Hepatocyte (in vitro differentiated cells): ENCODE data around the gene ARAF. TPM values are rescaled to one million over a fixed set of nuclear protein-coding genes. Genes with fewer than 3 reads are reported as not detected.
A peak's percentile ranks its signal among the peaks of the same experiment; 100 is the strongest.

Experiments used
- DNase-seq: peaks from one replicate; pipeline ENCODE4 v3.0.0-alpha.2; 2016; ENCODE audit warnings: low spot score
- H2AFZ ChIP-seq: fragments of 200-600 bp; sonication (generic); 2 replicates; pipeline ENCODE4 v1.6.0; 2016; ENCODE audit warnings: antibody characterized with exemption, mild to moderate bottlenecking
- H3K27ac ChIP-seq: fragments of 200-600 bp; sonication (generic); 2 replicates; pipeline ENCODE4 v1.5.1; 2016; ENCODE audit warnings: mild to moderate bottlenecking
- H3K27me3 ChIP-seq: fragments of 200-600 bp; sonication (generic); 2 replicates; pipeline ENCODE4 v1.6.1; 2016
- H3K36me3 ChIP-seq: fragments of 200-600 bp; sonication (generic); replicated peaks from 2 replicates; pipeline ENCODE4 v1.5.1; 2016; ENCODE audit warnings: low read depth; ENCODE audit not compliant: insufficient read depth
- H3K4me1 ChIP-seq: fragments of 200-600 bp; sonication (generic); 2 replicates; pipeline ENCODE4 v1.5.1; 2016; ENCODE audit warnings: mild to moderate bottlenecking, moderate library complexity; ENCODE audit not compliant: insufficient read depth
- H3K4me2 ChIP-seq: fragments of 200-600 bp; sonication (generic); 2 replicates; pipeline ENCODE4 v1.6.0; 2016
- H3K4me3 ChIP-seq: fragments of 200-600 bp; sonication (generic); 2 replicates; pipeline ENCODE4 v1.5.1; 2016; ENCODE audit warnings: mild to moderate bottlenecking
- H3K79me2 ChIP-seq: fragments of 200-600 bp; sonication (generic); 2 replicates; pipeline ENCODE4 v1.6.0; 2017; ENCODE audit warnings: mild to moderate bottlenecking
- H3K9me2 ChIP-seq: fragments of 200-600 bp; sonication (generic); replicated peaks from 2 replicates; pipeline ENCODE4 v1.6.0; 2017; ENCODE audit warnings: mild to moderate bottlenecking; ENCODE audit not compliant: insufficient read depth
- H3K9me3 ChIP-seq: fragments of 200-600 bp; sonication (generic); 2 replicates; pipeline ENCODE4 v1.5.1; 2016; ENCODE audit warnings: low read depth, mild to moderate bottlenecking
- H4K20me1 ChIP-seq: fragments of 200-600 bp; sonication (generic); 2 replicates; pipeline ENCODE4 v1.6.0; 2016; ENCODE audit warnings: mild to moderate bottlenecking; ENCODE audit not compliant: insufficient read depth, poor library complexity, severe bottlenecking
- EZH2 ChIP-seq: fragments of 200-600 bp; sonication (generic); IDR thresholded peaks from 2 replicates; pipeline ENCODE4 v1.6.1; 2016; ENCODE audit warnings: antibody characterized with exemption, mild to moderate bottlenecking, borderline replicate concordance
- EZH2phosphoT487 ChIP-seq: fragments of 200-600 bp; sonication (generic); IDR thresholded peaks from one replicate; pipeline ENCODE4 v1.6.1; 2018; ENCODE audit warnings: antibody characterized with exemption, mild to moderate bottlenecking, low read depth, moderate library complexity; ENCODE audit not compliant: unreplicated experiment, severe bottlenecking
- WGBS: methylation state at CpG from one replicate; pipeline ENCODE4 v1.1.6; 2016; ENCODE audit warnings: low lambda C conversion rate; ENCODE audit errors: missing lambda C conversion rate; 5-methylcytosine and 5-hydroxymethylcytosine counted together
- polyA plus RNA-seq: library from polyadenylated mRNA; unstranded; fragments of >200 nt; fragmentation: Nextera tagmentation; extraction: Ambion mirVana; gene quantifications from 2 replicates; pipeline ENCODE4 v1.2.1, GENCODE V29; 2016
- total RNA-seq: library from RNA; depleted of rRNA; stranded (reverse); fragments of >200 nt; gene quantifications from 2 replicates; pipeline ENCODE4 v1.2.3, GENCODE V29; 2014
- TF ChIP-seq, protein P1 (sequence below): fragments of 200-600 bp; sonication (generic); IDR thresholded peaks from 2 replicates; pipeline ENCODE4 v1.5.1; 2016; ENCODE audit warnings: antibody characterized with exemption, mild to moderate bottlenecking; ENCODE audit not compliant: poor library complexity

ARAF gene
- total and polyA plus RNA-seq, 2 experiments from 2014 or later: 29.8 to 89.6 TPM

DNA sequence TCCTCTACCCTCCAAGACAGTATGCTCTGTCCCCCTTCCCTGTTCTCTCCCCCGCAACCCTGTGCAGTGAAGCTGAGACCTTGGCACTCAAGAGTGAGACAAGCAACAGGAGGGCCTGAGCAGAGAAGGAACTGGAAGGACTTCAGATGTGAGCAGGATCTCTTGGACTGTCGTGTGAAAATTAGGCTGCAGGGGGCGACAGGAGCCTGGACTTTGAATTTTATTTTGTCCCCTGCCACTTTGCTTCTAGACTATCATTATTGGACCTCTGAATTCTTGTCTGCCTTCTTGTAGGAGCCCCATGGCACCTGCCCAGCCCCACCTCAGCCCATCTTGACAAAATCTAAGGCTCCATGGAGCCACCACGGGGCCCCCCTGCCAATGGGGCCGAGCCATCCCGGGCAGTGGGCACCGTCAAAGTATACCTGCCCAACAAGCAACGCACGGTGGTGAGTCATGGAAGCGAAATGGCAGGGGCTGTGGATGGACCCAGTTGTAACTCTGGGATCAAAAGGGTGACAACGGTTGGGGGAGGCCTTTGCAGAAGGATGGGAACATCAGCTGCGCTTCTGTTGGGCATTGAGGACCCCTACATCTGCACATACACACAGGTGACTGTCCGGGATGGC lies 1.7 kb downstream of the ARAF start:
- Histone ChIP-seq H3K4me2 (peak overlapping the region; percentile 77), H3K27me3 (no peaks in the 10 kb centered on the region), H3K27ac (no peak overlapping the region), H3K4me3 (no peak overlapping the region), H3K9me3 (no peaks in the 10 kb centered on the region), H2AFZ (no peak overlapping the region), H3K4me1 (no peaks in the 10 kb centered on the region), H3K36me3 (no peaks in the 10 kb centered on the region), H4K20me1 (no peaks in the 10 kb centered on the region), H3K79me2 (peaks cover 12% of the 10 kb centered on the region), H3K9me2 (no peaks in the 10 kb centered on the region)
- TF ChIP-seq, protein P1, sequence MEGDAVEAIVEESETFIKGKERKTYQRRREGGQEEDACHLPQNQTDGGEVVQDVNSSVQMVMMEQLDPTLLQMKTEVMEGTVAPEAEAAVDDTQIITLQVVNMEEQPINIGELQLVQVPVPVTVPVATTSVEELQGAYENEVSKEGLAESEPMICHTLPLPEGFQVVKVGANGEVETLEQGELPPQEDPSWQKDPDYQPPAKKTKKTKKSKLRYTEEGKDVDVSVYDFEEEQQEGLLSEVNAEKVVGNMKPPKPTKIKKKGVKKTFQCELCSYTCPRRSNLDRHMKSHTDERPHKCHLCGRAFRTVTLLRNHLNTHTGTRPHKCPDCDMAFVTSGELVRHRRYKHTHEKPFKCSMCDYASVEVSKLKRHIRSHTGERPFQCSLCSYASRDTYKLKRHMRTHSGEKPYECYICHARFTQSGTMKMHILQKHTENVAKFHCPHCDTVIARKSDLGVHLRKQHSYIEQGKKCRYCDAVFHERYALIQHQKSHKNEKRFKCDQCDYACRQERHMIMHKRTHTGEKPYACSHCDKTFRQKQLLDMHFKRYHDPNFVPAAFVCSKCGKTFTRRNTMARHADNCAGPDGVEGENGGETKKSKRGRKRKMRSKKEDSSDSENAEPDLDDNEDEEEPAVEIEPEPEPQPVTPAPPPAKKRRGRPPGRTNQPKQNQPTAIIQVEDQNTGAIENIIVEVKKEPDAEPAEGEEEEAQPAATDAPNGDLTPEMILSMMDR: peak; percentile 27
- no peak for TF ChIP-seq EZH2
- WGBS: 75% methylated on average over 13 of the region's 13 CpGs
- no peak for DNase-seq

GRCh38 chrX:47563801-47564315 lies 2.9 kb downstream of the ARAF start:
- Histone ChIP-seq H3K4me2 (no peak overlapping the region), H3K27me3 (no peaks in the 10 kb centered on the region)

DNA sequence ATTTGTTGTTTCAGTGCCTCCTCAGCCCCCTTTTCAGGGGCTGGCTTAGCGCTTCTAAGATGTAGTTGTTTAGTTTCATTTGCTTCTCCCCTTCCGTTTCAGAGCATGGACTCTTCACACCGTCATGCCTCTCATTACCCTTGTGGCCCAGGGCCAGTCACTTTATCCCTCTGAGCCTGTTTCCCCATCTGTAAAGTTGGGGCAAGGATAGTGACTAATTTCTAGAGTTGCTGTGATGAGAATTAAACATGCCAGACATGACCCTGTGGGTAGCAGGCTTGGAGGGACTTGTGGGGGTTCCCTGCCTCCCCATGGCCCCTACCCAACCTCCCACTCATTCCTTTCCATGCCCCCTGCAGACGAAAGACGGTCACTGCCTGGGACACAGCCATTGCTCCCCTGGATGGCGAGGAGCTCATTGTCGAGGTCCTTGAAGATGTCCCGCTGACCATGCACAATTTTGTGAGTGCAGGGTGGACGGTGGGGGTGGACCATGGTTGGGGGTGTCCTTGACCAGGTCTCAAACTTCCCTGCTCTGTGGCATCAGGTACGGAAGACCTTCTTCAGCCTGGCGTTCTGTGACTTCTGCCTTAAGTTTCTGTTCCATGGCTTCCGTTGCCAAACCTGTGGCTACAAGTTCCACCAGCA lies 3.6 kb downstream of the ARAF start:
- no peaks in the 10 kb centered on the region for H4K20me1 ChIP-seq
- no peak overlapping the region for H3K27ac ChIP-seq
- no peak for DNase-seq
- no peak overlapping the region for H3K4me2 ChIP-seq
- no peak overlapping the region for H3K4me3 ChIP-seq
- no peaks in the 10 kb centered on the region for H3K9me2 ChIP-seq
- no peaks in the 10 kb centered on the region for H3K36me3 ChIP-seq
- H3K4me1 ChIP-seq: no peaks in the 10 kb centered on the region
- H3K9me3 ChIP-seq: no peaks in the 10 kb centered on the region
- peaks cover 10% of the 10 kb centered on the region for H3K79me2 ChIP-seq
- 80% methylated on average over 12 of the region's 12 CpGs for WGBS
- TF ChIP-seq EZH2 (no peak), EZH2phosphoT487 (no peak)
- TF ChIP-seq, protein P1: no peak
- H3K27me3 ChIP-seq: no peaks in the 10 kb centered on the region
- H2AFZ ChIP-seq: no peak overlapping the region

More at GRCh38 chrX:47563801-47564315, 2.9 kb downstream of the ARAF start:
- Histone ChIP-seq H3K9me2 (no peaks in the 10 kb centered on the region), H3K27ac (no peak overlapping the region), H3K9me3 (no peaks in the 10 kb centered on the region), H2AFZ (no peak overlapping the region), H3K4me1 (no peaks in the 10 kb centered on the region), H3K79me2 (peaks cover 12% of the 10 kb centered on the region), H3K36me3 (no peaks in the 10 kb centered on the region), H4K20me1 (no peaks in the 10 kb centered on the region), H3K4me3 (no peak overlapping the region)
- WGBS: 72% methylated on average over 8 of the region's 8 CpGs
- TF ChIP-seq, protein P1: no peak
- TF ChIP-seq EZH2phosphoT487: no peak
- TF ChIP-seq EZH2: no peak
- no peak for DNase-seq
